Measurements from ENCODE around the gene SNX6.
"Not testable (repeated sequence)": the region's sequence is repeated elsewhere in the genome, so short reads cannot be mapped to it uniquely, and the experiment has no call there.

SNX6 gene

GRCh38 chr14:34568803-34569202 lies 61.1 kb downstream of the SNX6 start:
- no peak for DNase-seq
- peaks cover 45% of the 10 kb centered on the region for H3K36me3 ChIP-seq
- H3K4me1 ChIP-seq = no peaks in the 10 kb centered on the region
- no peaks in the 10 kb centered on the region for H3K9me3 ChIP-seq
- TF ChIP-seq CTCF (IDR thresholded peaks at IDR 0.05; ENCODE audit: low read depth, low read length) = no peak
- H3K4me3 ChIP-seq (ENCODE audit: low read depth, low read length) = no peak overlapping the region
- no peaks in the 10 kb centered on the region for H3K27me3 ChIP-seq

DNA sequence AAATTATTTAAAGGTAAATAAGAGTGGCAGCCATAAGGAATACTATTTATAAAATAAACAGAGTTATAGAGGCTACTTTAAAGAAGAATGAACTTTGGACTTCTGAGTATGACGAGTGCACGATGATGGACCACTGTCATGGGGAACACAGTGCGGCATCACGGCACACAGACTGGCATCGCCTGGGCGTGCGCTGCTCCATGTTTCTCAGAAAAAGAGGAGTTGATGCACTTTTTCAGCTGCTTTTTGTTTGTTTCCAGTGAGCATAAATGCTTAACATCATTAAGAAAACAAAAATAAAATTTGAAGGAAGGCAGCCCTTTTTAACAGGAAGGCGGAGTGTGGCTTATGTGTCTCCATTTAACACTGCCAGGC lies 67.2 kb downstream of the SNX6 start:
- DNase-seq = no peak
- Histone ChIP-seq H3K27me3 (no peaks in the 10 kb centered on the region), H3K4me1 (no peaks in the 10 kb centered on the region), H3K4me3 (ENCODE audit: low read depth, low read length) (no peak overlapping the region), H3K36me3 (peaks cover 23% of the 10 kb centered on the region), H3K9me3 (no peaks in the 10 kb centered on the region)
- no peak for TF ChIP-seq CTCF (IDR thresholded peaks at IDR 0.05; ENCODE audit: low read depth, low read length)

- H3K36me3 ChIP-seq = peaks cover 19% of the 10 kb centered on the region
- DNase-seq; H3K9me3 ChIP-seq; H3K4me3 ChIP-seq (ENCODE audit: low read depth, low read length); H3K4me1 ChIP-seq; H3K27me3 ChIP-seq: not testable (repeated sequence)
These were observed 67.7 kb downstream of the SNX6 start for GRCh38 chr14:34562037-34562775.

DNA sequence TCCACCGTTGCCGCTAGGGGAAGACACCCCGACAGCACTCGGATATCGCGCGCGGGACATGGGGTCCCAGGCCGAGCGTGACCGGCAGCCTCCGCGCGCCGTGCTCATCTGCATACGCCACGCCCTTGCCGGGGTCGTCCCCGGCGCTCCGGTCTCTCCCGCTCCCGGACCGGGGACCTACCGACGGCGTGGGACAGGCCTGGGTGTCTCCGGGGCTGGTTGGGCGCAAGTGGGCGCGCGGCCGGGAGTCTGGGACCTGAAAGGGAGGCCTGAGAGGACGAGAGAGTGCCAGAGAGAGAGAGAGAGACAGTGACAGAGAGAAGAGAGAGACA lies 73.5 kb downstream of the SNX6 start:
- H3K27me3 ChIP-seq; H3K36me3 ChIP-seq; H3K9me3 ChIP-seq; DNase-seq; H3K4me3 ChIP-seq (ENCODE audit: low read depth, low read length); H3K4me1 ChIP-seq: not testable (repeated sequence)

DNA sequence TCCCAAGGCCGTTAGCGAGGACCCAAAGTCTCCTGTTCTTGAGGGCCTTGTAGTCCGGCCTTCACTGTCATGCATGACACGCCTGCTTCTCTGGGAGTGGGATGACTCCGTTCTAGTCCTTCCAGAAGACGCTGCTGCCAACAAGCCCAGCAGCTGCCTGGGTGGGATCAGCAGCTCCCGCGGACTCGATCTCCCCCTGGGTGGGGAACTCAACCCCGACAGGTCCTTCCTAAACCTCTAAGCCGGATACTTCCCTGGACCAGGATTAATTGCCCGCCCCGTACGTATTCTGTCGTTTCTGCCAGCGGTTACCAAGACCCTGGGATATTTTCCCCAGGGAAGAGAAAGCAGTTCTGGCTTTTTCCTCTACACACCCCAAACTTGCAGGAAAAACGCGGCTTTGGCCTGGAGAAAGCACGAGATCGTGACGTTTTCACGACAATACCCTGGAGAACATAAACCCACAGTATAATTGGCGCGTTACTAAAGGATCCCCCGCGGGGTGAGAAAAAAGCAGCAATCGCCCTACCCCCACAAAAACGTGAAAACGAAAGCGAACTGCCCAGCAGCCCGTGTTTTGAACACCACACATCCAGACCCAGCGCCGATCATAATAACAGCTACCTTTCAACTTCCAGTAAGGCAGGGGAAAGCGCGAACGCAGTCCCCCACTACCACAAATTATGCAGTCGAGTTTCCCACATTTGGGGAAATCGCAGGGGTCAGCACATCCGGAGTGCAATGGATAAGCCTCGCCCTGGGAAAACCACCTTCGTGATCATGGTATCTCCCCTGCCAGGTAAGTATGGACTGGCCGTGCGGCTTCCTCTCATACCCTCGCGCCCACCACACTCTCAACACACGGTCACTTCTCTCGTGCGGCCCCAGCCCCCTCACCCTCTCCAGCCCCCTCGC lies 74.1 kb downstream of the SNX6 start:
- not testable (repeated sequence) for DNase-seq; H3K4me1 ChIP-seq; H3K4me3 ChIP-seq (ENCODE audit: low read depth, low read length); H3K27me3 ChIP-seq; H3K9me3 ChIP-seq; H3K36me3 ChIP-seq

- Histone ChIP-seq H3K9me3 (no peaks in the 10 kb centered on the region), H3K27me3 (no peaks in the 10 kb centered on the region), H3K4me1 (no peaks in the 10 kb centered on the region), H3K36me3 (no peaks in the 10 kb centered on the region), H3K4me3 (ENCODE audit: low read depth, low read length) (peak overlapping the region; percentile 23; the same call in 1 of the 2 replicates)
- no peak for TF ChIP-seq CTCF (IDR thresholded peaks at IDR 0.05; ENCODE audit: low read depth, low read length)
- DNase-seq = no peak
These were observed 75.3 kb downstream of the SNX6 start for GRCh38 chr14:34554540-34555250.

DNA sequence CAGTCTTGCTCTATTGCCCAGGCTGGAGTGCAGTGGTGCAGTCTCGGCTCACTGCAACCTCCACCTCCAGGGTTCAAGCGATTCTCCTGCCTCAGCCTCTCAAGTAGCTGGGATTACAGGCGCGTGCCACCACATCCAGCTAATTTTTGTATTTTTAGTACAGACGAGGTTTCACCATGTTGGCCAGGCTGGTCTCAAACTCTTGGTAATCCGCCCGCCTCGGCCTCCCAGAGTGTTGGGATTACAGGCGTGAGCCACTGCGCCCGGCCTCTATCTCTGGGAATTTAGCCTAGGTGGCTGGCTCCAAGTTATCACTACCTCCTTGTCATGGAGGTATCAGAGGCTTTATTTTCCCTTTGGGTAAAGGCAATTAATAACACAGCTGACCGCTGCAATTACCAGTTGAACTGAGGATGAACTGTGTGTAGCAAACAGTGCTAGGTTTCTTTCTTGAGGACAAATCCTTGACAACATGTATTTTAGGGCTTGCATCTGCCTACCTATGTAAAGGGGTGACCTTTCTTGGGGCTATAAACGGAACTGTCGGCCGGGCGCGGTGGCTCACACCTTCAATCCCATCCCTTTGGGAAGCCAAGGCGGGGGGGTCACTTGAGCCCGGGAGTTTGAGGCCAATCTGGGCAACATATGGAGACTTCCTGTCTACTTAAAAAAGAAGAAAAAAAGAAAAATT lies 80.5 kb downstream of the SNX6 start:
- not testable (repeated sequence) for H3K4me3 ChIP-seq (ENCODE audit: low read depth, low read length); H3K4me1 ChIP-seq; H3K27me3 ChIP-seq; DNase-seq; H3K36me3 ChIP-seq; H3K9me3 ChIP-seq
